Fibroblast of lung (primary cell): ENCODE results near the gene SH3BP2.

Experiments
- CTCF ChIP-seq, 2 donors: IDR thresholded peaks in 1 of 2; conservative IDR thresholded peaks in 1 of 2; 1 replicate in 1 of 2; 2 replicates in 1 of 2; pipeline ENCODE4 v1.5.1; 2011 to 2012; ENCODE audit warnings: low read length in 2 of 2, control low read depth in 1 of 2, inconsistent platforms in 1 of 2, low read depth in 1 of 2, mild to moderate bottlenecking in 1 of 2
- EZH2 ChIP-seq: IDR thresholded peaks from 2 replicates; pipeline ENCODE4 v1.5.1; 2012; ENCODE audit warnings: low read length, control low read depth, mild to moderate bottlenecking; ENCODE audit errors: missing control alignments

- TF ChIP-seq CTCF (conservative IDR thresholded peaks at IDR 0.05 in 1 of 2, IDR thresholded peaks at IDR 0.05 in 1 of 2; ENCODE audit: low read depth in 1 of 2, low read length in 2 of 2) (no peak), EZH2 (no peak)
Measured at GRCh38 chr4:2810388-2810787, 17.5 kb downstream of the SH3BP2 start.
